ENCODE measurements around the gene NTSR1.
"Not testable (repeated sequence)": the region's sequence is repeated elsewhere in the genome, so short reads cannot be mapped to it uniquely, and the experiment has no call there.

Gene NTSR1

GRCh38 chr20:62674370-62674769 is 34.3 kb upstream of the NTSR1 start:
- no peak for DNase-seq (ENCODE audit: low spot score)

DNA sequence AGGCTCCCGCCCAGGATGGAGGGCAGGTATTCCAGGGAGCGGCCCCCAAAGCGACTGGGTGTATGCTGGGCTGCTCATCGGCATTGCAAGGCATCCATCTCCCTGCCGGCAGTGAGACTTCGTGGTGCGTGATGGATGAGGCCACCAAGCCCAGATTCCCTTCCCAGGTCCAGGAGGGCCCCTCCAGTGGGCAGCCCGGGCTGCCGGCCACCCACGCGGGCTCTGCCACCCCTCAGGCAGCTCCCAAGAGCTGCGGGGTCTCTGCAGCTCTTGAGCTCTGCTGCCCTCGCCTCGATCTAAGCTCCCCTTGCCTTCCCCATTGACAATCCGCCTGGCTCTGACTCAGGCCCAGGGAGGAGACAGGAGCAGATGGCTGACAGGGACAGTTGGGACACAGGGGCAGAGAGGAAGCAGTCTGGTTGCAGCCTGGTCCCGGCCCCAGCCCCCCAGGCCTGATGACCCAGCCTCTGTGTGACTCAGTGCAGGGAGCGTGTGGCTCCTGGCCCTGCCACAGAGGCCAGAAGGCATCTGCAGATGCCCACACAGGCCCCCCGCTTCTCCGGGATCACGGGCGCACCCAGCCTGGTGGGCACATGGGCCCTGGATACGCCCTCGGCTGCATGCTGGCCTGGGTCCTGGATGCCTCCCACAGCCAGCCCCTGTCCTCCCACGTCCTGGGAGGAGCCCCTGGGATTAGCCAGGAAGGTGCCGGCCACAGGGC is 33.3 kb upstream of the NTSR1 start:
- DNase-seq (ENCODE audit: low spot score) = peak; percentile 41

- DNase-seq (ENCODE audit: low spot score) = no peak
Observed at GRCh38 chr20:62675877-62676260, 32.8 kb upstream of the NTSR1 start.

DNA sequence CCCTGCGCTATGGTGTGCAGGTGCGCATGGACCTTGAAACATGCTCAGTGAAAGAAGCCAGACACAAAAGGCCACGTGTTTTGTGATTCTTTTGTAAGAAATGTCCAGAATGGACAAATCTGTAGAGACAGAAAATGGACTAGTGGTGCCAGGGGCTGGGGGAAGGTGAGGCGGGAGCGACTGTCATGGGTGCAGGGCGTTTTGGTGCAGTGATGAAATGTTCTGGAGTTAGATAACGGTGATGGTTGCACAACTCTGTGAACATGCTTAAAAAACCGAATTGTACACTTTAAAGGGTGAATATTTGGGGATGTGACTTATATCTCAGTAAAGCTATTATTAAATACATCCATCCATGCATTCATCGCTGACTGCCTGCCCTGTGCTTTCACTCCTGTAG is 31.7 kb upstream of the NTSR1 start:
- no peak for DNase-seq (ENCODE audit: low spot score)

DNA sequence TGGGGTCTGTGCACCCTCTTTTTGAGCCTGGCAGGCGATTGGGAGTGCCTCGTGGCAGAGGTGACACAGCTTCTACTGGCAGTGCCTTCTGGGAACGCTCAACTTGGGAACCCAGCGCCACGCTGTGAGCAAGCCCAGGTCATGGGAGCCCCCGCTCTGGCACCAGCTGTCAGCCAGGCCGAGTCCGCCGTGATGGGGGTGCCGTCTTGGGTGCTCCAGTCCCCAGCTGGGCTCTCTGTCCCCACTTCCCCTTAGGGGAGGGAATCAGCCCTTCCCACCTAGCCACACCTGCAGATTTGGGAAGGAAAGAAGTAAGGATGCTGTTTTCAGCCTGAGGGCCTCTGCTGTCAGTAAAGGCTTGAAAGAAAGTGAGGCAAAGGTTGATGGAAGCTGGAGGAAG is 31.0 kb upstream of the NTSR1 start:
- no peak for DNase-seq (ENCODE audit: low spot score)

DNA sequence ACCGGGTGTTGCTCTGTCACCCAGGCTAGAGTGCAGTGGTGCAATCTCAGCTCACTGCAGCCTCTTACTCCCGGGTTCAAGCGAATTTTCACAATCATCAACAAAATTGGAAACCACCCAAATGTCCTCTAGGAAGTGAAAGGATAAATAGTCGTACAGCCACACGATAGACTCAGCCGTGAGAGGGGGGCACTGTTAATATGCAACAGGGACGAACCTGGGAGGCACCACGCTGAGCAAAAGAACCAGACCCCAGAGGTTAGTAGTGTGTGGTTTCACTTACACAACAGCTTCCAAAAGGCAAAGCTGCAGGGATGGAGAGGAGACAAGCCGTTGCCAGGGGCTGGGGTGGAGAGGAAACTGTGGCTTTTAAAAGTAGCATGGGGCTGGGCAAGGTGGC is 30.1 kb upstream of the NTSR1 start:
- DNase-seq (ENCODE audit: low spot score) = no peak

GRCh38 chr20:62679978-62680589 is 28.6 kb upstream of the NTSR1 start:
- DNase-seq (ENCODE audit: low spot score) = no peak

DNA sequence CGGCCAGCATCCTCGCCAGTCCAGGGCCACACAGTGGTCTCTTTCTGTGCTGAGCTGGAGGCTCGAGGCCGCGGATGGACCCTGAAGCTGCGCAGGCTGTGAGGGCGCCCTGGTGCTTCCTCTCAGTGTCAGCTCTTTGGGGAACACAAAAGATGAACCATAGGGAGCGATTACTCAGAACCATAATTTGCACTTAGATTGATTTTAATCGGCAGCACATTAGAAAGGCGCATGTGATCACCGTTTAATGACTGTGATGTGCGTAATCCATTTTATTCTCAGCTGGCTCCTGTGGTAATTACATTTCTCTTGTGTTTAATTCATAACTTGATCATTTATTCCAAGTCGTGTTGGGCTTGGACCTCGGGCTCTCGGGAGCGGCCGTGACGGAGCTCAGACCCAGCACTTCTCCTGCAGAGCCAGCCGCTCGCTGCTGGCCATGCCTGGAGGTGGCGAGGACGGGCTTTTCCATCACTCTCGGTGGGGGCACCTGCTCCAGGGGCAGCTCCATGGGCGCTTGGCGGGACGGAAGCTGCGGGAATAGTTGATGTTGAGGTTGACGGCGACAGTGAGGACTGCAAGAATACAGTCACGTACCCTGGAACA is 25.6 kb upstream of the NTSR1 start:
- no peak for DNase-seq (ENCODE audit: low spot score)

- DNase-seq (ENCODE audit: low spot score) = not testable (repeated sequence)
Observed at GRCh38 chr20:62683660-62684322, 24.8 kb upstream of the NTSR1 start.

DNA sequence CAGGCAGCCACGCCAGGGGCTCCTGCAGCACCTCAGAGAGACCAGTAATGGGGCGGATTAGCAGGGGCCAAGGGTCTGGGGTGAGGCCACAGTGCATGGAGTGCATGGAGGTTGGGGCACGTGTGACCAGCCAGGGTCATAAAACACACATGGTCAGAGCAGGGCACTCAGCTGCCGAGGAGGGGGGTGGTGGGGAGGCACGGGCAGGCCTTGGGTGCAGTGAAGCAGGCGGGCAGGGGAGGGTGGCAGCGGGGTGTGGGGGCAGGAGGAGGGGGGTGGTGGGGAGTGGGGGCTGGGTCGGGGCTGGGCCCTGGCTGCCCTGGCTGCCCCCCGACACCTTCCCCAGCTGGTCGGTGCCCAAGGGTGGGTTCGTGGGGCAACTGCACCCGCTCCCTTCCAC is 23.7 kb upstream of the NTSR1 start:
- no peak for DNase-seq (ENCODE audit: low spot score)

DNA sequence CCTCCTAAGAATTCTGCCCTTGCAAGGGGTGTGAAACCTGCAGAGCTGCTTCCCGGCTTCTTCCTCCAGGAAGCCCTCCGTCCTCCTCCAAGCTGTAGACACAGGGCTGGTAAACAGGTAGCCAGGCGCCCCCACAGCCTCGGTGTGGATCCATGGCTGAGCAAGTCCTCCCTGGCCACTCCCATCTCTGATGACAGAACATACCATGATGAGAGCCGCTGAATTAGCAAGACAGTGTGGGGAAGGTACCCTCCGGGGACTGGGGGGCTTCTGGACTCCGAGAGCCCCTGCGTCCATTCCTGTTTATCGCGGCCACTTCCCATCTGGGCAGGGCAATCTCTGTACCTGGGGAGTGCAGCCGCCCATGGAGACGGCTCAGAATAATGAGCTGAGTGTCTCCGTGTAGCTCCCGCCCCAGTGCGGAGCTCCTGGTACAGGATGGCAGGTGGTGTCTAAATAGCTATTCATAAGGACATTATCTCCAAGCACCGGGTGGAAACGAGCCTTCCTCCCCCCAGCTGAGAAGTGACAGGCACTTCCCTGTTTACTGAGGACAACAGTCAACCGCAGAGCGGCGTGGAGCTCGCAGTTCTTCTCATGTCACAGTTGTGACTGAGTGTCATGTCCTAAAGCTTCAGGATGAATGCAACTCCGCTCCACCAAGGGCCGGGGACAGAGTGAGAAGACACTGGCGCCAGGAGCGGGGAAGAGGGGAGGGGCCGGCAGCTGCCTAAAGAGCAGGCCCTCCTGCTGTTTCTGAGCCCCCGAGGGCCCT is 22.7 kb upstream of the NTSR1 start:
- peak; percentile 8 for DNase-seq (ENCODE audit: low spot score)

GRCh38 chr20:62686869-62687830 is 21.5 kb upstream of the NTSR1 start:
- no peak for DNase-seq (ENCODE audit: low spot score)

GRCh38 chr20:62688083-62688482 is 20.6 kb upstream of the NTSR1 start:
- DNase-seq (ENCODE audit: low spot score) = no peak

DNA sequence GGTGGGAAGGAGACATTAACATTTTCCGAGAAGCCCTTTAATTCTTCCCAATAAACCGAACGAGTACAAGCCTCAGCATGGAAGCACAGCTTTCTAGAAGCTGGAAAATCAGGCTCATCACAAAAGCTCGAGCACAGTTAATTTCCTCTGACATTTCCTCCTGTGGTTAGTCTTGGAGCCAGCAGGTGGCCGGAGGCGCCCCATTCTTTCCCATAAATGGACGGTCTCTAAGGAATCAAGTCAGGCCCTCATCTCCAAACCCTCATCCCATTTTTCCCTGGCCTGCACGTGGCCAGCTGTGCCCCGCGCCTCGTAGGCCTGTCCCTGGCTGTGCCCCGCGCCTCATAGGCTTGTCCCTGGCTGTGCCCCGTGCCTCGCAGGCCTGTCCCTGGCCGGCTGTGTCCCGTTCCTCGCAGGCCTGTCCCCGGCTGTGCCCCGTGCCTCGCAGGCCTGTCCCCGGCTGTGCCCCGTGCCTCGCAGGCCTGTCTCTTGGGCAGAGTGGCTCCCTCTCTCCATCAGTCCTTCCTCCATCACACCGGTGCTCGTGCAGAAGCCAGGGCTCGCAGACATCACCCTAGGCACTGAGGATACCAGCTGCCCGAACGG is 19.7 kb upstream of the NTSR1 start:
- no peak for DNase-seq (ENCODE audit: low spot score)

GRCh38 chr20:62689861-62690260 is 18.8 kb upstream of the NTSR1 start:
- no peak for DNase-seq (ENCODE audit: low spot score)

DNA sequence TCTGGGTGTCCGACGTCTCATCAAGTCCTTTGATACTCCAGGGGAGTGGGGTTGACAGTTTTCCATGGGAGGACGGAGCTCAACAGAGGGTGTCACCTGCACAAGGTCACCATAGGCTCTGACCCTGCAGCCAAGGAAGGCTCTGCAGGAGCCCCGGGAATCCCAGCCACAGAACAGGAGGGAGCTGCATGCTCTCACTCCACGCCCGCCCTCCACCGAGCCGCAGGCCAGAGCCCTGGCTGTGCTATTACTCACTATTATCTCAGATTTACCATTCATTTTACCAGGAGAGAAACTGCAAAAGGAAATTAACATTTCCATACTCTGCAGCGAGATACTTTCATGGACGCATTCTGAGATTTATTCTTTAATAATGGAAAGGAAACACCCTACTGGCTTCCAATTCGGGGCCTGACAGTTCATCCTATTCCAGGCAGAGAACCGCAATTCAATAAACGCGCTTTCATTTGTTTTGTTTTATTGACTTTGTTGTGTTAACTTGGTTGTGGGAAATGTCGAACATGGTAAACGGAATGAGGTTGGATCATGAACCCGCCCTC is 18.3 kb upstream of the NTSR1 start:
- no peak for DNase-seq (ENCODE audit: low spot score)

DNA sequence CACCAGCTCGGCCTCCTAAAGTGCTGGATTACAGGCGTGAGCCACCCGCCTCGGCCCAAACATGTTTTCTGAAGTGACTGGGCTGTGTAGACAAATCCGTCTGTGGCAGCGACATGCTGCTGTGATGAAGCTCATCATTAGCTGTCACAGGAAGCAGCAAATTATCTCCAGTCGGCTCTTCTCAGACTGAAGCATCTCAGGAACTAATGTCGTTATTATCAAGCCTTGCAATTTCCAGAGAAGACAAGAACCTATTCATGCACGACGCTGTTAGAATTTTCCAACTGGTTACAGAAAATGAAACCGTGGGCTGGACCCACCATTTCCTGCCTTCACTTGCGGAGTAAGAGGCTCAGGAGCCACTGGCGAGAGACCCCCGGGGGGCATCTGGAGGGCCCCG is 17.1 kb upstream of the NTSR1 start:
- peak; percentile 8 for DNase-seq (ENCODE audit: low spot score)

DNA sequence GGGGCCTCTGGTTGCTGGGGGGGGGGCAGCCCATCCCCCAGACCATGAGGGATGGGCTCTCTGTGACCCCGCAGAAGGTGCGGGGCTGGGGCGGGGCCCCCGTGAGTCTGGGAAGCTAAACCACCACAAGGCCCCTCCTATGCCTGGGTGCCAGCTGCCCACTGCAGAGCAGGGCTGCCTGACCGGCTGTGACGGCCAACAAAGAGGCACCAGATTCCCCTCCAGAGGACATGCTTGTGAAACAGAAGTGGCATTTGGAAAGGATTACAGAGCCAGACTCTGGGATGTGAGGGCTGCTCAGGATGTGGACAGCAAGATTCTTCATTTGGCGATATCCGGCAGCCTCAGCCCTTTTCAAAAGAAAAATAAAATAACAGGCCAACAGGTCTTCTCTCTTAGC is 16.5 kb upstream of the NTSR1 start:
- no peak for DNase-seq (ENCODE audit: low spot score)

- no peak for DNase-seq (ENCODE audit: low spot score)
Observed at GRCh38 chr20:62692801-62693523, 15.7 kb upstream of the NTSR1 start.

- no peak for DNase-seq (ENCODE audit: low spot score)
Observed at GRCh38 chr20:62693524-62693922, 15.1 kb upstream of the NTSR1 start.

Data from kidney tubule cell (primary cell).